NB4 (cell line): ENCODE measurements around the gene CHPF.

Experiments
- DNase-seq: peaks from one replicate; pipeline ENCODE4 v3.0.0; 2010; ENCODE audit warnings: low read depth
- H3K4me3 ChIP-seq: one replicate; pipeline ENCODE4 v1.5.1; 2011; ENCODE audit warnings: mild to moderate bottlenecking, low read depth, low read length, moderate library complexity
- MYC ChIP-seq: IDR thresholded peaks from 2 replicates; pipeline ENCODE4 v1.6.1; 2011; ENCODE audit warnings: low read depth, low read length
- POLR2A ChIP-seq: IDR thresholded peaks from 2 replicates; pipeline ENCODE4 v1.6.1; 2011; ENCODE audit warnings: mild to moderate bottlenecking; ENCODE audit not compliant: insufficient read length; ENCODE audit errors: extremely low read depth
- TF ChIP-seq, protein P1 (sequence below): IDR thresholded peaks from one replicate; pipeline ENCODE4 v1.5.1; 2012; ENCODE audit warnings: low read depth, low read length
- TF ChIP-seq, protein P2 (sequence below): IDR thresholded peaks from 2 replicates; pipeline ENCODE4 v1.6.1; 2011; ENCODE audit warnings: low read depth, low read length

CHPF gene

DNA sequence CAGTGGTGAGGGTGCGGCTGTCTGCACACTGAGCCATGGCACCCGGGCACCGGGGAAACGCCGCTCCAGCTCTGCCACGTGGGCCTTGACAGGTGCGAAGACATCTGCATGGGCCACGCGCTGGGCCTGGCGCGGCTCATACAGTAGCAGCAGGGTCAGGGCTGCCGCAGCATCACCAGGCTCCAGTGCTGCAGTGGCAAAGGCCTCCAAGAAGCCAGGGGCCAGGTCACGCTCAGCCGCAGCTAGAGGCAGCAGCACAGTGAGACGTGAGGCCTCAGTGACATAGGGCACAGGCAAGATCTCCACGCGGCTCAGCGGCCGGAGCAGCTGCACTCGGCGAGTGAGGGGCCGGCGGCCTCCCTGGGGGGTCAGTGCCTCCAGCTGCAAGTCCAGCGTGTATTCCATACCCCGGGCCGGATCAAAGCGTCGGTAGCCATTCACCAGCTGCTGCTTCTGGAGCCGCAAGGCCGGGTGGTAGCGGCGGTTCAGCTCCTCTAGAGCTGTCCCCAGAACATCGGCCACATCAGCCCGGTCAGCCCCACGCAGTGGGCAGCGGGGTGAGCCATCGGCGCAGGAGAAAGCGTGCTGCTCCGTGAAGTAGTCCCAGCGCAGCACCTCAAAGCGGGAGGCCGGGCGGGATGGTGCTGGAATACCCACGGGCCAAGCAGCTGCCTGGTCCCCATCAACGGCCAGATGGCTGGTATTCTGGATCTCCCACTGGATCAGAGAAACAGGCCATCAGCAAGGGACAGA is 3.5 kb downstream of the CHPF start:
- DNase-seq, result no peak
- no peak overlapping the region for H3K4me3 ChIP-seq
- TF ChIP-seq MYC (no peak), POLR2A (no peak)
- TF ChIP-seq, protein P1, sequence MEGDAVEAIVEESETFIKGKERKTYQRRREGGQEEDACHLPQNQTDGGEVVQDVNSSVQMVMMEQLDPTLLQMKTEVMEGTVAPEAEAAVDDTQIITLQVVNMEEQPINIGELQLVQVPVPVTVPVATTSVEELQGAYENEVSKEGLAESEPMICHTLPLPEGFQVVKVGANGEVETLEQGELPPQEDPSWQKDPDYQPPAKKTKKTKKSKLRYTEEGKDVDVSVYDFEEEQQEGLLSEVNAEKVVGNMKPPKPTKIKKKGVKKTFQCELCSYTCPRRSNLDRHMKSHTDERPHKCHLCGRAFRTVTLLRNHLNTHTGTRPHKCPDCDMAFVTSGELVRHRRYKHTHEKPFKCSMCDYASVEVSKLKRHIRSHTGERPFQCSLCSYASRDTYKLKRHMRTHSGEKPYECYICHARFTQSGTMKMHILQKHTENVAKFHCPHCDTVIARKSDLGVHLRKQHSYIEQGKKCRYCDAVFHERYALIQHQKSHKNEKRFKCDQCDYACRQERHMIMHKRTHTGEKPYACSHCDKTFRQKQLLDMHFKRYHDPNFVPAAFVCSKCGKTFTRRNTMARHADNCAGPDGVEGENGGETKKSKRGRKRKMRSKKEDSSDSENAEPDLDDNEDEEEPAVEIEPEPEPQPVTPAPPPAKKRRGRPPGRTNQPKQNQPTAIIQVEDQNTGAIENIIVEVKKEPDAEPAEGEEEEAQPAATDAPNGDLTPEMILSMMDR, result no peak
- TF ChIP-seq, protein P2, sequence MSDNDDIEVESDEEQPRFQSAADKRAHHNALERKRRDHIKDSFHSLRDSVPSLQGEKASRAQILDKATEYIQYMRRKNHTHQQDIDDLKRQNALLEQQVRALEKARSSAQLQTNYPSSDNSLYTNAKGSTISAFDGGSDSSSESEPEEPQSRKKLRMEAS, result no peak

DNA sequence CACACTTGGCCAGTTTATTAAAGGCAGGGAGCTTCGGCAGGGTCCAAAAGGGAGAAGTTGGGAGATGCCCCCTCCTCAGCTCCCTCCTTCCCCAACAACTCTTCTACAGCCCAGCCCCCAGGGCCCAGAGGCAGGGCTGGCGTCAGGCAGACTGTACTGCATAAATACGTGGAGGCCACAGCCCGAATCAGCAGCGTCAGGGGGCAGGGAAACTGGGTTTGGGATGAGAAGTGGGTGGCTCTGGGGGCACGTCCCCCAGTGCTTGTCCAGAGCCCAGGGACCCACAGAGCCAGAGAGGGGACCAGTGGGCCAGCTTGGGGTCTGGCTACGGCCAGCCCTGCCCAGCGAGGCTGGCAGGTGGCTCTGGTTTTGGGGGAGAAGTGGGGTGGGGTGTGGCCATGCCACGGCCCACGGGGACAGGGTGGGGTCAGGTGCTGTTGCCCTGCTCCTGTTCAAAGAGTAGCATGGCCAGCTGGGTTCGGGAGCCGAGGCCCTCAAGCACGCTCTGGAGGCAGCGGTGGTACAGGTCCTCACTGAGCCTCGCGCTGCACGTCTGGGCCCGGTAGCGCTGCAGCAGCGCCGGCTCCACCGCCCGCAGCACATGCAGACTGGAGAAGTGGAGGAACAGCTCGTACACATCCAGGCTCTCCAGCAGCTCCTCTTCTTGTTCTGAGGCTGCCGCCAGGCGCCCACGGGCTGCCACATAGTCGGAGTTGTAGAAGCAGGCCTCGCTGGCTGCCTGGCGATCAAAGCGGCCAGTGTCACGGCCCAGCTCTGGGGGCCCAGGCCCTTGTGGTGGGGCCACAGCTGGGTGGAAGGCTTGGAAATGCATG is 4.4 kb downstream of the CHPF start:
- TF ChIP-seq, protein P2, result no peak
- no peak for TF ChIP-seq MYC
- TF ChIP-seq, protein P1, result no peak
- no peak for TF ChIP-seq POLR2A
- H3K4me3 ChIP-seq, result no peak overlapping the region
- no peak for DNase-seq

DNA sequence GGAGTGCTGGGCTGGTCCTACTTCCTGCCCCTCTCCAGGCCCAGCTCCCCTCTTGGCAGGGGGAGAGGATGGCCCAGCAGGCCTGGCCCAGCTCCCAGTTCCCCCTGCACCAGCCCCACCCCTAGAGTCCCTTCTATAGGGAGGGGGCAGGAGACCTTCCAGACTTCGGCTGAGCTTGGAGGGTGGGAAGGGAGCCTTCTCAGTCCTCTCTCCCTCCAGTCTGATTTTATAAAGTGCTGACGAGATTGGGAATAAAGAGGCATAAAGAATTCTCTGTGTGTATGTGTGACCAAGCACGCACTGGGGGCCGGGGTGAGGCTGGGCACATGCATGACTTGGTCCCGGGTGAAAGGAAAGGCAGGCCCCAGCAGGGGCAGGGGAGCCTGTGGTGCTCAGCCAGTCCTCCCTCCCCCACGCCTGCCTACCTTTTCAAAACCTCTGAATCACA is 5.1 kb downstream of the CHPF start:
- peak; percentile 41 for DNase-seq

DNA sequence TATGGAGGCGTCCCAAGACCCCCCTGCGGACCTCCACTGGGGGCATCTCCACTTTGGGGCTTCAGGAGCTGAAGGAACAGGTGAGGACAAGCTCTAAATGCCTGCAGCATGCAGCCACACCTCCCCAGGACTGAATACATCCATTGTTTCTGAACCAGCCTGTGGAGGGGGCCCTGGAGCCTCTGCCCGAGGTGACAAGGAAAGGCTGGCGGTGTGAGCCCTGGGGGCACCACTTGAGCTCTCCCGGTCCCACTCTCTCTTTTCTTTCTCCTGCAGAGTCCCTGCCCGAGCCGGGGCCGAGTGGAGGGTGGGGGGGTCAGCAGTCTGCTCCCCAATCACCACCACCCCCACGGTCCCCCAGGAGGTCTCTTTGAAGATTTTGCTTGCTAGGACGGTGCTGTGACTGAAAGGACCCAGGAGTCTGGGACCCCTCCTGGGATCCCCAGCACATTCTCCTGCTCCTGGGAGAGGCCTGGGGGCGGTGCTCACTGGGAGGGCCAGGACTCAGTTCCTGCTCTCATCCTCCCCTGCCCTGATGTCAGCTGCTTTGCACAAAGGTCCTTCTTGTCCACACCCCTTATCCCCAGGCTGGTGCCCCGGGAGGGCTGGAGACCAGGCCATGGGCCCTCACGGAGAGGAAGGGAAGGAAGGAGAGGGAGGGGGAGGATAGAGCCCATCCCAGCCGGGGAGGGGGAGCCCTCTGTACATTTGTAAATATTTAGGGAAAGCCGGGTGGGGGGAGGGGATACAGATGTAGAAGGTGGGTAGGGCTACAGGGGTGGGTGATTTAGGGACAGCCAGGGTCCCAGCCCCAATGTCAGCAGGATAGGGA is 5.7 kb downstream of the CHPF start:
- H3K4me3 ChIP-seq, result no peak overlapping the region
- DNase-seq, result no peak
- TF ChIP-seq, protein P1, result no peak
- TF ChIP-seq POLR2A (no peak), MYC (no peak)
- TF ChIP-seq, protein P2, result no peak

More for the DNA sequence above, 5.1 kb downstream of the CHPF start:
- TF ChIP-seq MYC, result no peak
- TF ChIP-seq, protein P2, result no peak
- no peak for TF ChIP-seq POLR2A
- TF ChIP-seq, protein P1, result no peak
- no peak overlapping the region for H3K4me3 ChIP-seq

DNA sequence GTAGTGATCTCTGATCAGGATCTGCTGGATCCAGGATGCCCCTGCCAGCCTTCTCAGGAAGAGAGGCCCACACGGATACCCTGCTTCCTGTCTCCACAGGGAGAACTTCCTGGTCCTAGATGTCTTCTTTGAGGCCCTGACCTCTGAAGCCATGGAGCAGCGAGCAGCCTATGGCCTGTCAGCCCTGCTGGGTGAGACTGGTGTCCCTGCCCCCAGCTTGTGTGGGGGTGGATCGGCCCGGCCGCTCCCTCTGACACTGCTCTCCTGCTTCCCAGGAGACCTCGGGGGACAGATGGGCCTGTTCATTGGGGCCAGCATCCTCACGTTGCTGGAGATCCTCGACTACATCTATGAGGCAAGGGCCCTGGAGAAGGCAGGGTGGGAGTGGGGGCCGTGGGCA is 6.6 kb downstream of the CHPF start:
- no peak overlapping the region for H3K4me3 ChIP-seq
- TF ChIP-seq, protein P2, result no peak
- TF ChIP-seq, protein P1, result no peak
- TF ChIP-seq POLR2A (no peak), MYC (no peak)
- DNase-seq, result no peak
